GM19193 (cell line): ENCODE data around the gene RABL6.

Experiments used
- POLR2A ChIP-seq: IDR thresholded peaks from 4 replicates; pipeline ENCODE4 v1.6.1; 2011; ENCODE audit not compliant: insufficient read depth, insufficient read length; ENCODE audit errors: extremely low read depth

Gene RABL6

DNA sequence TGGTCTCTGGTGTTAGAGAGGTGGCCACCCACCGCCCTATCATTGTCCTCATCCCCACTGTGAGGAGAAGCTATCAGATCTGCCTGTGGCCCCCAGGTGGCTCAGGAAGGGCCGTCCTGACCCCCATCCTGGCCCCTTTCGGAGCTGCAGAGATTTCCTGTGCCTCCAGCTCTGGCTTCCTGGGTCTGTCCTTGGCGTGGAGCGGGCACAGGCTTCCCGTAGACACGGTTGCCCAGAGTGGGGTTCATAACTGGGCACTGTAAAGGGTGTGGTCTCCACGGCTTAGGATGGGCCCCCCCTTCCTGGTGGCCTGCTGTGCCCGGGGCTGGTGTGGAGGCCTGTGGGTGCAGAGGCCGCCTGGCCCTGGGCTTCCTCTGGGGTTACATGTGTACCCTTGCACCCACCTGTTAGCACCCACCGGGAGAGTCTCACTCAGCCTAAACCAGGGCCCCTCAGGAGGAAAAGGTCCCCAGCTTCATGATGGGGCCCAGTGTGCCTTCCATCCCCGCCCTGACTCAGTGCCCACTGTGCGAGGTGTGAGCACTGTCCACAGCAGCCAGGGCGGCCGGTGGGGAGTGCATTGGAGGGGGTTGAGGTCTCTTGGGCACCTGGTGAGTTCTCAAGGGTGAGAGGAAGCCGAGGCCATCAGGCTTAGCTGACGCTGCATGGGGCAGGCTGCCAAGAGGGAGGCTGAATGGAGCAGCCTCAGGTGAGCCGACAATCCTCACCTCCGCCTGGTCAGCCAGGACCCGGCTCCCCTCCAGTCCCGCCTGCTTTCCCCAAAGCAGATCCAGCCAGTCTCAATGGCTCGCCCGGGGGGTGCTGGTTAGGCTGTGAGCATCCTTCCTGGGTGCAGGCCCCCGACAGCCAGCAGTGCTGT is 19.2 kb downstream of the RABL6 start:
- TF ChIP-seq POLR2A: no peak

DNA sequence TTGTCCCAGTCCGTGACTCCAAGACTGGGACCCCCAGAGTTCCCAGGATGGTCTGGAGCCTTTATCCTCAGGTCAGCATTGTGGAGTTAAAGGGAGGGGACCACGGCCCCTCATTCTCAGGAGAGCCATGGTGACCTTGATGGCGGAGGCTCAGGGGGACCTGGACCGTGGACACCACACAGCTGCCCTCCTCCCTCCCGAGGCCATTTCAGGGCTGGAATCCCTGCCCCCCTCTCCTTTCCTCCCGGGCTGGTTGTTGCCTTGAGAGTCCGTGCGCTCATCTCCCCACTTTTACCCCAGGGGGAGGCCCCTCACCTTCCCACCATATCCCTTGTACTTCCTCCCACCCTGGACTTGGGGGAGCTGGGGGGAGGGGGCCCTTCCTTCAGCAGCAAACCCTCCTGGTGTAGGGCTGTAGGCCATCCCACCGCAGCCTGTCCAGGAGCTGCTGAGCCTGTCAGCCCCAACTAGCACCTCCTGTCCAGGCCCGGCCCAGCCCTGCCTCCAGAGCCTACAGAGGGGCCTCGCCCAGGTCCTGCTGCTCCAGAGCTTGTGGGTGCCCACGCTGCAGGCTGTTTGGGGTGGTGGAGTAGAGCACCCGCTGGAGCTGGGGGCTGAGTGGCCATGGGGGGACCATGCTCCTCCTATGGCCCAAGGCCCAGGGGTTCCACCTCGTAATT is 20.2 kb downstream of the RABL6 start:
- no peak for TF ChIP-seq POLR2A

GRCh38 chr9:136828474-136829140 is 20.9 kb downstream of the RABL6 start:
- no peak for TF ChIP-seq POLR2A

- TF ChIP-seq POLR2A: no peak
These were observed 21.7 kb downstream of the RABL6 start for GRCh38 chr9:136829412-136829811.

DNA sequence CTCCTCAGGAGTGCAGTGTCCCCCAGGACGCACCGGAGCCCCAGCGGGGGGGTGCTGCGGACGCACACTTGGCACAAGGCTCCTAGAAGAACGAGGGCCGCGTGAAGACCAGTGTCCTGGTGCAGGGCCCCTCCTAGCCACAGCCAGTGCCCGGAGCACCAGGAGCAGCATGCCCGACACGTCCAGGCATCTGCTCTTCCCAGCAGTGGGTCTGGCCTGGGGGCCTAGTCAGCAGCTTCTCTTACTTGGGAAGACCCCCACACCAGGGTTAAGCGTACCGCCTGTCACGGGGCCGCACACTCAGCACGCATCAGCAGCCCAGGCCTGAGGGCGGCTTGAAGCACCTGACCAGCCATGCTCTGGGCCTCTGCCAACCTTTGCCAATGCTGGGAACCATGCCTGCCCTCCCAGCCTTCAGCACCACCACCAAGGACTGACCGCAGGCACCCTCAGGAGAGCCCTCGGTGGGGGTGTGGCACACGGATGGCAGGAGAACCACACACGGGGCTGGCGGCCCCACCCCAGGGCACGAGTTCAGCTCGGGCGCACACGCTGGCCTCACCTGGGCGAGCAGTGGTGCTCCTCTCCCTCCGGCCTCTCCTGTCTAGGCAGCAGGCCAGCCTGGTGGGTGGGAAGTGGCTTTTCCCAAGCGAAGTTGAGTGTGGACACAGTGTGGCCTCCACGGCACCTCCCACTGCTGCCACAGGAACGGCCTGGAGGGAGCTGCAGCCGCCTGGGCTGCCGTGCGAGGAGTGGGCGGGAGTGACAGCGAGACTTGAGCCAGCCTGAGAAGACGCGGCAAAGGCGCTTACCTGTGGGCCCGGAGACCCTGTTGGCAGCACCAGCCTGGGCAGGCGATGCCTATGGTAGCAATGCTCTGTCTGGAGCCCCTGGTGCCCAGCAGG is 22.5 kb downstream of the RABL6 start:
- no peak for TF ChIP-seq POLR2A

DNA sequence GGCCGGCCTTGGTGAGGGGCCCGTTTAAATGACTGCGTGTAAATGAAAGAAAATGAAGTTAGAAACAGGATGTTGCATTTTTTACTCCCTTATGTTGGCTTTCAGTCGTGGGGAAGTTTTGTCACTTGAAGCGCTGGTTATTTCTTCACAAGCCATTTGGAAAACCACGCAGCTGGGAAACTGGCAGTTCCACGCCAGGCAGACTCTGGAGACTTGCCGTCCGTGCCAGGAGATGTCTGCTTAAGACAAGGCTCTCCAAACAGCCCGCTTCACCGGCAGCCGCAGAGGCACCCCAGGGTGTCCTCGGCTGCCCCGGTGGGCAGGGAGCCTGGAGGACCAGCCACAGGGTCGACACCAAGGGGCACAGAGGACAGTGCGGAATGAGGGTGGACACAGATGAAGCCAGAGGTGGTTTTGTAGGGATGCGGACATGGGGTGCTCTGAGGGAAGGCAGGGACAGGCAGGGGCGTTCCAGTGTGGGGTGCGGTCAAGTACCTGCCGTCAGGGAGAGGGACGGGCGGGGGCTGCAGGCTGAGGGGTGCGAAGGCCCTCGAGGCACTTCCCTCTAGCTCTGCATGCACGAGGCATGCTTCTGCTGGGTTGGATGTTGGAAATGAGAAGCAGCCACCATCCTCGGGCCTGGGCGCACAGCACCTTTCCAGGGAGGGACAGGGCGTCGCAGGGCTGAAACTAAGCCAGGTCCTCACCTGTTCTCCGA is 23.4 kb downstream of the RABL6 start:
- no peak for TF ChIP-seq POLR2A

- no peak for TF ChIP-seq POLR2A
These were observed 24.0 kb downstream of the RABL6 start for GRCh38 chr9:136831720-136832104.

DNA sequence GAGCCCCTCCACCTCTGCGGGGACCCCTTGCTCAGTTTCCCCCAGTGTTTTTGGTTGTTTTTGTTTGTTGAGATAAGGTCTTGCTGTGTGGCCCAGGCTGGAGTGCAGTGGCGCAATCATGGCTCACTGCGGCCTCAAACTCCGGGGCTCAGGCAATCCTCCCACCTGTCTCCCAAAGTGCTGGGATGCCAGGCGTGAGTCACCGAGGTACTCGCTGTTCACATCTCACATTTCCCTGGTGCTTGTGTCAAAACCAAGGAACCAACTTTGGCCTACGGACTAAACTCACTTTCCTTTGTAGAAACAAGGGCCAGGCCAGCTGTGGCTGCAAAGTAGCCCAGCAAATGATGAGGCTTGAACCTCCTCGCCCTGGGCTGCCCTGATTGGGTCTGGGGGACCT is 24.8 kb downstream of the RABL6 start:
- no peak for TF ChIP-seq POLR2A

DNA sequence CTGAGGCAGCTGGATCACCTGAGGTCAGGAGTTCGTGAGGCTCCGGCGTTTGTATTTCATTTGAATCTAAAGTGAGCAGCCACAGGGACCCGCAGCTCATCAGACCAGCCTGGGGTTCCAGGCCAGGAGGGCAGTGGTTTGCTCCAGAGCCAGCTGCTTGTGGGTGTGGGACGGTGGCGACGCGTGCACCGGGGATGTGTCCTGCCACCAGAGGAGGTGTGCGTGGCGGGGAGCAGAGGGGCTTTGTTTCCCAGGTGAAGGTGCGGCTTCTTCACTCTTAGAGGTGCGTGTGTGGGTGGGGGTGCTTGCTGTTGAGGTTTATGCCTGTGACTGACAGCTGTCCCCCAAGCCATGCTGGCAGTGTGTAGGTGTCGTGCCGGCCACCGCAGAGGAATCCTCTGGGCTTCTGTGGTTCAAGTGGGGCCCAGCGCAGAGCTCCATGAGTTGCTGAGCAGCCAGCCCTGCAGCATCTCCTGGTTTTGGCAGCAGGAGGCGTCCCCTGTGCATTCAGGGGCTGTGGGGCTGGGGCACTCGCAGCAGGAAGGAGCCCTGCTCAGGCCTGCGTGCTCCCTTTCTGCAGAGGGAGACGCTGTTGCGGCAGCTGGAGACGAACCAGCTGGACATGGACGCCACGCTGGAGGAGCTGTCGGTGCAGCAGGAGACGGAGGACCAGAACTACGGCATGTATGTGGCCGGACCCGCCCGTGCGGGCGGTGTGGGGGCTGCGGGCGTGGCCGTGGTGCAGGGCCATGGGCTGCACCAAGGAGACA is 27.6 kb downstream of the RABL6 start:
- no peak for TF ChIP-seq POLR2A

DNA sequence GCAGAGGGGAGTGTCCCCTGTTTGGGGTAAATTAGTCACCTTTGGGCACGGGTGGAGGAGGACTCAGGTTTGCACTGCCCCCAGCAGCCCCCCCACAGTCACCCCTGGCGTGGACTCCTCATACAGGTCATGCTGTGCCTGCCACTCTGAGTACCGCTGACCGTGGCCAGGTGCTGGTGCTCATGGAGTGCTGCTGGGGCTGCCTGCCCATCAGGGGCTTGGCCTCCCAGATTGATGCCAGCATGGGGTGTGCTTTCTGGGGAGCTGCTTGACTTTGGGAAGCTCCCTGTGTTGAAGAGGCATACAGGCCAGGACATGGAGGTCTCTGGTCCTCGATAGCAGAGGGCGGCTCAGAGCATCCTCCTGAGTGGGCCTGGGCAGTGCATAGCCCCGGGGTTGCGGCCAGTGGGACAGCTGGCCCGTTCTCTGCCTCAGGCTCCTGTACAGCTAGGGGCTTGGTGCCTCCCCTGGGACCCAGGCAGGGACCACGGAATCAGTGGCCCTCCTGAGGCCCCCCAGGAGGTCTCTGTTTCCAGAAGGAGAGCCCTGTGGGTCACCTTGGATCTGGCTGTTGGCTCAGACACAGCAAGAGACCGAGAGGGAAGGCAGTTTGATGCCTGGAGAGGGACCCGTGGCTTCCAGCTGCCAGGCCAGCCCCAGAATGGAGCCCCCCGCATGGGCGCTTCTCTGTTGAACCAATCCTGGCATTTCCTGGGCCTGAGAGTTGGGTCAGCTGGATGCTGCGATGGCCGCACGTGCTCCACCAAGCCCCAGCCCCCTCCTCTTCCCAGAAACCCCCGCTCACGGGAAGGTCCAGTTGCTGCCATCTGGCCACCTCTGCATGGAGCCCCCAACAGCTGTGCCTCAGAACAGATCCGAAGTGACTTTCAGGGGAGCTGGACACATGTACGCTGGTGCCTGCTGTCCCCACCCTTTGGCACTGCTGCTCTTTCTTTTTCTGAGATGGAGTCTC is 28.5 kb downstream of the RABL6 start:
- TF ChIP-seq POLR2A: no peak

- TF ChIP-seq POLR2A: no peak
These were observed 29.6 kb downstream of the RABL6 start for GRCh38 chr9:136837146-136837855.
